SK-N-MC (cell line): ENCODE data around the gene POLR2J.

Source experiments
- EZH2 ChIP-seq: fragments of 200-600 bp; sonication (generic); IDR thresholded peaks from one replicate; pipeline ENCODE4 v1.6.1; 2017; ENCODE audit warnings: antibody characterized with exemption
- POLR2AphosphoS5 ChIP-seq: IDR thresholded peaks from 2 replicates; pipeline ENCODE4 v1.6.1; 2012; ENCODE audit warnings: mild to moderate bottlenecking, low read depth, low read length, borderline replicate concordance

DNA sequence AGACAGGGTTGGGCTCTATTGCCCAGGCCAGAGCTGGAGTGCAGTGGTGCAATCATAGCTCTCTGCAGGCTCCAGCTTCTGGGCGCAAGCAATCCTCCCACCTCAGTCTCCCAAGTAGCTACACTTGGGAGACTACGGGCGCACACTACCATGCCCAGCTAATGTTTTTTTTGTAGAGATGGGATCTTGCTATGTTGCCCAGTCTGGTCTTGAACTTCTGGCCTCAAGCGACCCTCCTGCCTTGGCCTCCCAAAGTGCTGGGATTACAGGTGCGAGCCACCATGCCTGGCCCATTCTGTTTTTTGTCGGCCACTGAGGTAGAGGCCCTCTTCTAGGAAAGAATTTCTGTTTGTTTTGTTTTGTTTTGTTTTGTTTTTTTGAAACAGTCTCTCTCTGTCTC is 26.3 kb downstream of the POLR2J start:
- TF ChIP-seq EZH2: no peak
- no peak for TF ChIP-seq POLR2AphosphoS5
